Kidney epithelial cell (primary cell): ENCODE measurements around the gene CCDC97. TPM values are rescaled to one million over a fixed set of nuclear protein-coding genes. Genes with fewer than 3 reads are reported as not detected.

Source experiments
- DNase-seq: peaks from one replicate; pipeline ENCODE4 v3.0.0-alpha.2; 2010; ENCODE audit warnings: low read depth
- H3K27me3 ChIP-seq: 2 replicates; pipeline ENCODE4 v1.6.0; 2011; ENCODE audit warnings: low read length; ENCODE audit not compliant: control insufficient read depth, insufficient read depth
- H3K36me3 ChIP-seq: 2 replicates; pipeline ENCODE4 v1.5.1; 2011; ENCODE audit warnings: low read length; ENCODE audit not compliant: control insufficient read depth, insufficient read depth
- H3K4me3 ChIP-seq: 2 replicates; pipeline ENCODE4 v1.5.1; 2011; ENCODE audit warnings: low read depth, mild to moderate bottlenecking, control low read depth, low read length
- CTCF ChIP-seq: IDR thresholded peaks from 2 replicates; pipeline ENCODE4 v1.5.1; 2011; ENCODE audit warnings: mild to moderate bottlenecking, moderate library complexity, low read length, control low read depth, inconsistent platforms; ENCODE audit not compliant: insufficient read depth, poor library complexity, severe bottlenecking
- total RNA-seq: library from RNA; depleted of rRNA; stranded (reverse); fragments of >200 nt; gene quantifications from 2 replicates; pipeline ENCODE4 v1.2.3, GENCODE V29; 2015

Gene CCDC97
- total RNA-seq, 1 donor from 2014 or later = 17.3 TPM

GRCh38 chr19:41264581-41265394 is 45.2 kb upstream of the CCDC97 start:
- no peak for DNase-seq
- Histone ChIP-seq H3K27me3 (no peaks in the 10 kb centered on the region), H3K36me3 (no peaks in the 10 kb centered on the region), H3K4me3 (peak overlapping the region; percentile 83)
- no peak for TF ChIP-seq CTCF

- Histone ChIP-seq H3K27me3 (no peaks in the 10 kb centered on the region), H3K36me3 (no peaks in the 10 kb centered on the region), H3K4me3 (peak overlapping the region; percentile 83)
- no peak for TF ChIP-seq CTCF
- DNase-seq = no peak
These were observed 44.4 kb upstream of the CCDC97 start for GRCh38 chr19:41265395-41266153.

DNA sequence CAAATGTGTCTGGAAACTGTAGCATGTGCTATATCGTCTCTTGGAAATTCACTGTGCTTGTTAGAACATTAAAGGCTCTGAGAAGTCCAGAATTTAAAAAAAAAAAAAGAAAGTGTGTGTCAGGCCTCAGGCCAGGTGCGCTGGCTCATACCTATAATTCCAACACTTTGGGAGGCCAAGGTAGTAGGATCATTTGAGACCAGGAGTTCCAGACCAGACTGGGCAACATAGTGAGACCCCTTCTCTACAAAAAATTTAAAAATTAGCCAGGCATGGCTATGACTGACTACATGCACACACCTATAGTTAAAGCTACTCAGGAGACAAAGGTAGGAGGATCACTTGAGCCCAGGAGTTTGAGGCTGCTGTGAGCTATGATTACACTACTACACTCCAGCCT is 40.9 kb upstream of the CCDC97 start:
- Histone ChIP-seq H3K4me3 (no peak overlapping the region), H3K27me3 (no peaks in the 10 kb centered on the region), H3K36me3 (peaks cover 6% of the 10 kb centered on the region)
- TF ChIP-seq CTCF = no peak
- DNase-seq = no peak

GRCh38 chr19:41269571-41269970 is 40.4 kb upstream of the CCDC97 start:
- no peak for TF ChIP-seq CTCF
- no peak overlapping the region for H3K4me3 ChIP-seq
- no peak for DNase-seq
- H3K27me3 ChIP-seq = no peaks in the 10 kb centered on the region
- H3K36me3 ChIP-seq = peaks cover 6% of the 10 kb centered on the region

- Histone ChIP-seq H3K27me3 (no peaks in the 10 kb centered on the region), H3K4me3 (no peak overlapping the region), H3K36me3 (peaks cover 6% of the 10 kb centered on the region)
- no peak for TF ChIP-seq CTCF
- DNase-seq = no peak
These were observed 36.9 kb upstream of the CCDC97 start for GRCh38 chr19:41273076-41273475.
